Hematopoietic multipotent progenitor cell treated with erythropoietin and hydrocortisone succinate and interleukin-3 and kit ligand, for 4 days (in vitro differentiated cells): ENCODE results near the gene PTPDC1.
A peak's percentile ranks its signal among the peaks of the same experiment; 100 is the strongest.

Experiments used
- DNase-seq: peaks from one replicate; pipeline ENCODE4 v3.0.0-alpha.2; 2015

The PTPDC1 gene

GRCh38 chr9:94145640-94146039, 61.4 kb downstream of the PTPDC1 start:
- no peak for DNase-seq

DNA sequence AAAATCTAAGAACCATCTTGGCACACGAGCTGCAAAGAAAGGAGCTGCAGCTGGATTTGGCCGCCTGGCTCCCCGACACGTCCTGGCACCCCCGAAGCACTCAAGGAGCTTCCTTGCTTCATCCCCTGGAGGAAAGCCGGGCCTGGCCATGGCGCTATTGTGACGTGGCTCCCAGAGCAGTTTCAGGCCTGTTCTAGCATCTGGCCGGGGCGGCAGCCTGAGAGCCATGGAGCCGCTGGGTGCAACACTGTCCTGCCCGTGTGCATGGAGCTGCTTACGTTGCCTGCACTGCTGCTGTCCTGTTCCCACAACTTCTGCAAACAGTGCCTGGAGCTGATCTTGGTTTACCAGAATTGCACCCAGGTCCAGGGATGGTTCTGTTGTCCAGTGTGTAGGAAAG, 63.5 kb downstream of the PTPDC1 start:
- DNase-seq: no peak

DNA sequence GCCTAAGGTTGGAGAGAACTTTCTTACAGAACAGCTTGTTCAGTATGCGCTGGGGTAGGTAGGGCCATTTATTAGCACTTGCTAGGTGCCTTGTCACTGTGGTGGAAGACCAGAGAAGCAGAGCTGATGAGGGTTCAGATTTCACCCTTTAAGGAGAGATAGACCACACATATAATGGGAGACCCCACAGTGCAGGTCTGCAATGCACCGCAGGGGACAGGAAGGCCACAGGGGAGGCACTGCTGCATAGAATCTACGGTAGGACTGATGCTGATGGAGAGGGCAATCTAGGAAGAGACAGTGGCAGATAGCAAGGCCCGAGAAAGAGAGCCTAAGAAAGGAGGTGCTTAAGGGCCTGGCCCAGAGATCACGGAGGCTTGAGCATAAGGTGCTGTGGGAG, 64.2 kb downstream of the PTPDC1 start:
- no peak for DNase-seq

GRCh38 chr9:94149696-94150095, 65.4 kb downstream of the PTPDC1 start:
- DNase-seq: no peak

DNA sequence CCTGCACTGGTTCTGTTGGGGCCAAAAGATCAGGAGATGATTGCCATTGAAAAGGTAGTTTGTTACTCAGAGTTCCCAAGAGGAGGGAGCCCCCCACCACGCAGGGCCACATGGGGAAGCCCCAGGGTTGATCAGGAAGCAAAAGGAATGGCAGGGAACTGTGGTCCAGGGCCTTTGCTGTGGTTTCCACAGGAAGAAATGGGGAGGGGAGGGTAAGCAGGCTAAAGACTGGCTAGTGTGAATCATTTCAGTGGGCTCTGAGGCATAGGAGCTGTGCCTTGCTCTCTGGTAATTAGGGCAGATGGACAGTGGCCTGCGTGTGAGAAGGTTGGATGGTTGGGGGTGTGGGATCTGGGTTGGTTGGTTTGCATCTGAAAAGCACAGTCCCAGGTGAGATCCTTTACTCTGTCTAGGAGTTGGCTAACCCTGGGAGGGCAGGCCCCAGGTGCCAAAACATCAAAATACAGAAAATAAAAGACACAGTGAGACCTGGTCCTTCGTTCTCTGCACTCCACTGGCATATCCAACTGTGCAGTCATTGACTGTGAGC, 66.1 kb downstream of the PTPDC1 start:
- DNase-seq: no peak

- DNase-seq: no peak
These were observed 66.8 kb downstream of the PTPDC1 start for GRCh38 chr9:94150890-94151650.

- DNase-seq: no peak
These were observed 69.6 kb downstream of the PTPDC1 start for GRCh38 chr9:94153905-94154304.

DNA sequence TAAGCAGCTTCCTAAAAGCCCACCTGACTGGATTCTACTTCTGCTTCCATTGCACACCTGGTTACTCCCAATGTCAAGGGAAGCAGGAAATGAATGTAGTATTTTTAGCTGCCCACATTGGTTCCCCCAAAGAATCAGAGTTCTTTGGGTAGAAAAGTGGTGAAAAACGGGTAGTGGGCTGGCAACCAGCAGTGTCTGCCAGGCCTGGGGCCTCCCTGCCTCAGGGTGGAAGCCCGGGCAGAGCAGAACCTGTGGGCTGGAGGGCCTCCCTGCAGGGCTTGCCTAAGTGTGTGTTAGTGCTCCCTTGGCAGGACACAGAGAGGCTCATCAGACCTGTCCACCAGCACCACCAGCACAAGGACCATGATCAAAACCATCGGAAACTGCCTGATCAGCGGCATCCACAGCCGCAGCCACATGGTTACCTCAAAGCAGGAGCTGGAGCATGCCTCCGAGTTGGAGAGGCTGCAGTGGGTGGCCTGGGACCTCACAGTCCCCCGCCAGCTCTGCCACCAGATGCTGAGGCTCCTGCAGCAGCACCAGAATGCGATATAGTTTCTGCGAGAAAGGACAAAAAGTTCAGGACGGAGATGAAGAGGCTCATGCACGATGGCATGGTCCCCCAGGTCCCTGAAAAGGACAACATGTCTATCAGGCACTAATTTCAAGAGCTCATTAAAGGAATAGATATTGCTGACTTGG, 72.2 kb downstream of the PTPDC1 start:
- peak; percentile 37 for DNase-seq

DNA sequence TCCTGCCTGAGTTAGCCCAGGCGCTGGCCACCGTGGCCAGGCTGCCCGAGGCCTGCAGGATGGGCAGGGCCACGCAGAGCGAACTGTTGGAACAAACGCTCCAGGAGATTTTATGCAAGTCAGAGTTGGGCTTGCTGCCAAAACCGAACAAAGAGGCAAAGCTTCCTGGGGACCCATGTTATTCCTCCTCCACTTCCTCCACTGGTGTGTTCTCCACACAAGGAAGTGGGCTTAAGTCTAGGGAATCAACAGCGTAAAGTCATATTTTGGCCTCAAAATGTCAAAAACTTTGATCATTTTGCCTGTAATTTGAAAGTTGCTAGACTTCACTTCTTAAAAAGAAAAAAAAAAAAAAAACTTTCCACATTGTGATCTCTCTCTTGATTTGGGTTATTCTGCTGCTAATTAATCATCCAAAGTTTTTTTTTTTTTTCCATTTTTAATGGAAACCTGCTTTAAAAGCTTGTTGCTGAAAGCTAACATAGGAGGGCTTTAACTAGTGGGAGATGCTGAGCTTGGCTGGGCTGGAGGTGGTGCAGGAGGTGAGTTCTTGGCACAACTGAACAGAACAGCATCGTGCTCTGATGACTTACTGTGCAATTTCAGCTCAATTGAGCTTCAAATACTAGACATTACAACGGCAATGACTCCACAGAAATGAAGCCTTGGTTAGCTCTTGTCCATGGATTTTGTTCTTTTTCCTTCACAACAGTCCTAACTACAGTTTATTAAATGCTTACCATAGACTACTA, 73.0 kb downstream of the PTPDC1 start:
- DNase-seq: peak; percentile 92
